GM23248 (cell line): ENCODE data around the gene NKAIN1. TPM values are rescaled to one million over a fixed set of nuclear protein-coding genes. Genes with fewer than 3 reads are reported as not detected.
A peak's percentile ranks its signal among the peaks of the same experiment; 100 is the strongest.

Experiments used
- DNase-seq: peaks from one replicate; pipeline ENCODE4 v3.0.0-alpha.2; 2015
- H2AFZ ChIP-seq: fragments of 200-600 bp; sonication (generic); 2 replicates; pipeline ENCODE4 v1.6.1; 2016; ENCODE audit warnings: antibody characterized with exemption
- H3F3A ChIP-seq: fragments of 200-600 bp; sonication (generic); 2 replicates; pipeline ENCODE4 v1.6.1; 2016; ENCODE audit warnings: mild to moderate bottlenecking, antibody characterized with exemption, mixed run types; ENCODE audit not compliant: insufficient read depth
- H3K27ac ChIP-seq: fragments of 200-600 bp; sonication (generic); 2 replicates; pipeline ENCODE4 v1.5.1; 2016; ENCODE audit warnings: mild to moderate bottlenecking
- H3K27me3 ChIP-seq: fragments of 200-600 bp; sonication (generic); replicated peaks from 2 replicates; pipeline ENCODE4 v1.6.1; 2016; ENCODE audit warnings: mild to moderate bottlenecking; ENCODE audit not compliant: insufficient read depth
- H3K36me3 ChIP-seq: fragments of 200-600 bp; sonication (generic); 2 replicates; pipeline ENCODE4 v1.6.1; 2016; ENCODE audit warnings: low read depth, mild to moderate bottlenecking
- H3K4me1 ChIP-seq: fragments of 200-600 bp; sonication (generic); 2 replicates; pipeline ENCODE4 v1.6.1; 2016; ENCODE audit warnings: mild to moderate bottlenecking; ENCODE audit not compliant: insufficient read depth
- H3K4me2 ChIP-seq: fragments of 200-600 bp; sonication (generic); one replicate; pipeline ENCODE4 v1.6.1; 2016; ENCODE audit warnings: mild to moderate bottlenecking; ENCODE audit not compliant: unreplicated experiment
- H3K4me3 ChIP-seq: fragments of 200-600 bp; sonication (generic); 2 replicates; pipeline ENCODE4 v1.5.1; 2016; ENCODE audit warnings: mild to moderate bottlenecking
- H3K79me2 ChIP-seq: fragments of 200-600 bp; sonication (generic); 2 replicates; pipeline ENCODE4 v1.6.1; 2016; ENCODE audit warnings: mild to moderate bottlenecking; ENCODE audit not compliant: insufficient read depth
- H3K9ac ChIP-seq: fragments of 200-600 bp; sonication (generic); 2 replicates; pipeline ENCODE4 v1.6.1; 2016; ENCODE audit warnings: mild to moderate bottlenecking
- H3K9me2 ChIP-seq: fragments of 200-600 bp; sonication (generic); 2 replicates; pipeline ENCODE4 v1.6.1; 2016; ENCODE audit warnings: mixed run types, mild to moderate bottlenecking, moderate library complexity; ENCODE audit not compliant: insufficient read depth
- H3K9me3 ChIP-seq: fragments of 200-600 bp; sonication (generic); one replicate; pipeline ENCODE4 v1.6.1; 2017; ENCODE audit warnings: low read depth
- H4K20me1 ChIP-seq: fragments of 200-600 bp; sonication (generic); 2 replicates; pipeline ENCODE4 v1.6.0; 2016; ENCODE audit not compliant: insufficient read depth
- EZH2 ChIP-seq: fragments of 200-600 bp; sonication (generic); IDR thresholded peaks from 2 replicates; pipeline ENCODE4 v1.6.1; 2018; ENCODE audit warnings: antibody characterized with exemption, mild to moderate bottlenecking; ENCODE audit not compliant: insufficient read depth, poor library complexity, severe bottlenecking
- EZH2phosphoT487 ChIP-seq: fragments of 200-600 bp; sonication (generic); IDR thresholded peaks from 2 replicates; pipeline ENCODE4 v1.6.1; 2018; ENCODE audit warnings: antibody characterized with exemption, moderate library complexity, mild to moderate bottlenecking, low read depth; ENCODE audit not compliant: insufficient read depth
- WGBS, 2 experiments: methylation state at CpG; one replicate each; pipeline ENCODE4 v1.1.6; 2015 to 2017; ENCODE audit warnings: low lambda C conversion rate in 2 of 2, low coverage in 1 of 2; ENCODE audit errors: missing lambda C conversion rate in 2 of 2; 5-methylcytosine and 5-hydroxymethylcytosine counted together
- in situ Hi-C: fragments of 300-500 bp; cut with MboI; formaldehyde crosslinking; loops from 2 replicates; pipeline ENCODE4 v1.15.0; 2020
- polyA plus RNA-seq: library from polyadenylated mRNA; unstranded; fragments of >200 nt; fragmentation: Nextera tagmentation; extraction: Ambion mirVana; gene quantifications from 2 replicates; pipeline ENCODE4 v1.2.1, GENCODE V29; 2016
- total RNA-seq: library from RNA; depleted of rRNA; stranded (reverse); fragments of >200 nt; shearing (Covaris generic); gene quantifications from 2 replicates; pipeline ENCODE4 v1.2.3, GENCODE V29; 2014

The NKAIN1 gene
- total and polyA plus RNA-seq, 2 experiments from 2014 or later = 0.11 TPM; not detected in 1

- H3K9me3 ChIP-seq = no peaks in the 10 kb centered on the region
- peaks cover 4% of the 10 kb centered on the region; the same call in 1 of the 2 replicates for H3K27me3 ChIP-seq
- WGBS, 2 experiments = 74 to 77% methylated on average over 8 of the region's 8 CpGs
- H3F3A ChIP-seq = no peaks in the 10 kb centered on the region
- in situ Hi-C loops = no loop called here
- H3K27ac ChIP-seq = no peak overlapping the region
- H3K79me2 ChIP-seq = no peaks in the 10 kb centered on the region
- no peak for DNase-seq
- H3K4me2 ChIP-seq = no peak overlapping the region
- H4K20me1 ChIP-seq = no peaks in the 10 kb centered on the region
- no peak overlapping the region for H3K4me3 ChIP-seq
- no peaks in the 10 kb centered on the region for H3K9me2 ChIP-seq
- no peaks in the 10 kb centered on the region for H3K4me1 ChIP-seq
- H2AFZ ChIP-seq = no peak overlapping the region
- TF ChIP-seq EZH2 = no peak
- no peak for TF ChIP-seq EZH2phosphoT487
- no peaks in the 10 kb centered on the region for H3K36me3 ChIP-seq
- H3K9ac ChIP-seq = no peak overlapping the region
Observed at GRCh38 chr1:31218705-31219104, 21.0 kb downstream of the NKAIN1 start.

GRCh38 chr1:31216016-31216415 lies 23.7 kb downstream of the NKAIN1 start:
- Histone ChIP-seq H3K4me3 (no peak overlapping the region), H2AFZ (no peak overlapping the region), H4K20me1 (no peaks in the 10 kb centered on the region), H3K4me2 (no peak overlapping the region), H3K79me2 (no peaks in the 10 kb centered on the region), H3K27ac (no peak overlapping the region), H3F3A (no peaks in the 10 kb centered on the region), H3K9me2 (no peaks in the 10 kb centered on the region), H3K9me3 (no peaks in the 10 kb centered on the region), H3K9ac (no peak overlapping the region), H3K27me3 (peaks cover 4% of the 10 kb centered on the region; the same call in 1 of the 2 replicates), H3K4me1 (no peaks in the 10 kb centered on the region), H3K36me3 (no peaks in the 10 kb centered on the region)
- DNase-seq = peak; percentile 17
- no peak for TF ChIP-seq EZH2
- no peak for TF ChIP-seq EZH2phosphoT487
- WGBS, 2 experiments = 30 to 32% methylated on average over 10 of the region's 10 CpGs
- in situ Hi-C loops = no loop called here

- 19 to 20% methylated on average over 11 of the region's 11 CpGs for WGBS, 2 experiments
- no peak overlapping the region for H3K4me3 ChIP-seq
- H3K4me2 ChIP-seq = no peak overlapping the region
- in situ Hi-C loops = no loop called here
- H3K79me2 ChIP-seq = no peaks in the 10 kb centered on the region
- no peak overlapping the region for H2AFZ ChIP-seq
- no peaks in the 10 kb centered on the region for H3K36me3 ChIP-seq
- H3K27ac ChIP-seq = no peak overlapping the region
- no peak for TF ChIP-seq EZH2
- no peak for TF ChIP-seq EZH2phosphoT487
- H3K9me2 ChIP-seq = no peaks in the 10 kb centered on the region
- H3K27me3 ChIP-seq = peaks cover 4% of the 10 kb centered on the region; the same call in 1 of the 2 replicates
- H3K4me1 ChIP-seq = no peaks in the 10 kb centered on the region
- no peaks in the 10 kb centered on the region for H4K20me1 ChIP-seq
- peak; percentile 15 for DNase-seq
- no peak overlapping the region for H3K9ac ChIP-seq
- no peaks in the 10 kb centered on the region for H3K9me3 ChIP-seq
- no peaks in the 10 kb centered on the region for H3F3A ChIP-seq
Observed at GRCh38 chr1:31215065-31215570, 24.6 kb downstream of the NKAIN1 start.

GRCh38 chr1:31214316-31215064 lies 25.2 kb downstream of the NKAIN1 start:
- Histone ChIP-seq H3K4me3 (no peak overlapping the region), H3K9ac (no peak overlapping the region), H3K9me3 (no peaks in the 10 kb centered on the region), H3K27me3 (peaks cover 4% of the 10 kb centered on the region; the same call in 1 of the 2 replicates), H3K79me2 (no peaks in the 10 kb centered on the region), H3K9me2 (no peaks in the 10 kb centered on the region), H3K27ac (no peak overlapping the region), H3K4me1 (no peaks in the 10 kb centered on the region), H4K20me1 (no peaks in the 10 kb centered on the region), H2AFZ (no peak overlapping the region), H3K4me2 (no peak overlapping the region), H3K36me3 (no peaks in the 10 kb centered on the region), H3F3A (no peaks in the 10 kb centered on the region)
- WGBS, 2 experiments = 43% methylated on average over 12 of the region's 12 CpGs
- in situ Hi-C loops = no loop called here
- DNase-seq = no peak
- no peak for TF ChIP-seq EZH2
- no peak for TF ChIP-seq EZH2phosphoT487
